Activated CD4-positive, alpha-beta T cell treated with anti-CD3 and anti-CD28 coated beads for 1 hour (primary cell): Measurements from ENCODE around the gene F8.
"Not testable (repeated sequence)": the region's sequence is repeated elsewhere in the genome, so short reads cannot be mapped to it uniquely, and the experiment has no call there.

Experiments
- DNase-seq: peaks from one replicate; pipeline ENCODE4 v3.0.0-alpha.2; 2020

F8 gene

DNA sequence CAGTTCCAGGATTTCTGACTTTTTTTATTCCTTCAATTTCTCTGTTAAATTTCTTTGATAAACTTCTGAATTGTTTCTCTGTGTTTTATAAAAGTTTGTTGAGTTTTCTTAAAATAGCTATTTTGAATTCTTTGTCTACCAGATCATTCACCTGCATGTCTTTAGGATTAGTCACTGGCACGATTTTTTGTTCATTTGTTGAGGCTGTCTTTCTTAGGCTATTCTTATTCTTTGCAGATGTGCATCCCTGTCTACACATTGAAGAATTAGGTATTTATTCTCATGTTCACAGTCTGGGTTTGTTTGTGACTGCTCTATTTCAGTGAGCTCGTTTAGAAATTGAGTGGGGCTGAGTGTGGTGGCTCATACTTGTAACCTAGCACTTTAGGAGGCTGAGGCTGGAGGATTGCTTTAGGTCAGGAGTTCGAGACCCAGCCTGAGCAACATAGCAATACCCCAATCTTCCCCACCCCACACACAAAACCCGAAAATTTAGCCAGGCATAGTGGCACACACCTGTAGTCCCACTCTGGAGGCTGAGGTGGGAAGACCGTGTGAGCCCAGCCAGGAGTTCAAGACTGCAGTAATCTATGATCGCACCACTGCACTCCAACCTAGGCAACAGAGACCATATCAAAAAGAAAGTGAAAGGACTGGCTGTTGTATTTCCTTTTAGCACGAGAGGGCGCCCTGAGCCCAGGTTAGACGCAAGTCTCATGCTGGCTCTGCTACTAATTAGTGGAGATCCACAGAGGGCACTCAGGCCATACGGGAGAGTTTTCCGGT is 42.0 kb downstream of the F8 start:
- DNase-seq = peak; percentile 58

GRCh38 chrX:154979629-154980028 is 42.9 kb downstream of the F8 start:
- DNase-seq = no peak

GRCh38 chrX:154968353-154968752 is 54.2 kb downstream of the F8 start:
- no peak for DNase-seq

GRCh38 chrX:154967603-154968002 is 54.9 kb downstream of the F8 start:
- no peak for DNase-seq

DNA sequence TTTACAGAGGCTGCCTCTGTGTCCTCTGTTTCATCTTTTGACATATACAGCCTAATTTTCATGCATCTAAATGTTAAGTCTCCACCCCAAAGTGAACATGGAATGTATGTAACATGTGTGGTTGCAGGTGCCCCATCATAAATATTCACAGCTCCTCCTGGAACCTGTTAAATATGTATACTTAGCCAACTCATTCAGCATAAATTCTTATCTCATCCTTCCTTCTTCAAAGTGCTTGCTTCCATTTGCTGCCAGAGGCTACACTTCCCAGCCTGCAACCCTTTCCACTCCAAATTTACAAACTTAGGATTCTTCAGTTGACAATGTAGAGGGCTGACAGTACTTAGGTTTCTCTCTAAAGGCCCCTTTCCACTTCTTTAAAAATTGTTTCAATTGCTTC is 60.6 kb downstream of the F8 start:
- DNase-seq = no peak

DNA sequence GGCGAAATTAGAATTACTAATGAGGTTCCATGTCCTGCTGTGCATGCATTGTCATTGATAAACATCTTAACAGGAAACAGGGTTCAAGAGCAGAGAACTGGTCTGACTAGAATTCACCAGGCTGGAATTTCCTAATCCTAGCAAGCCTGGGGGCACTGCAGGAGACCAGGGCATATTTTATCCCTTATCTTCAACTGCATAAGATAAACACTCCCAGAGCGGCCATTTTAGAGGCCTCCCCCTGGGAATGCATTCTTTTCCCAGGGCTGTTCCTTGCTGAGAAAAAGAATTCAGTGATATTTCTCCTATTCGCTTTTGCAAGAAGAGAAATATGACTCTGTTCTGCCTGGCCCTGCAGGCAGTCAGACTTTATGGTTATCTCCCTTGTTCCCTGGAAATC is 66.7 kb downstream of the F8 start:
- DNase-seq = not testable (repeated sequence)

GRCh38 chrX:154939265-154939664 is 83.3 kb downstream of the F8 start:
- not testable (repeated sequence) for DNase-seq

- not testable (repeated sequence) for DNase-seq
Observed at GRCh38 chrX:154924771-154925170, 97.8 kb downstream of the F8 start.

DNA sequence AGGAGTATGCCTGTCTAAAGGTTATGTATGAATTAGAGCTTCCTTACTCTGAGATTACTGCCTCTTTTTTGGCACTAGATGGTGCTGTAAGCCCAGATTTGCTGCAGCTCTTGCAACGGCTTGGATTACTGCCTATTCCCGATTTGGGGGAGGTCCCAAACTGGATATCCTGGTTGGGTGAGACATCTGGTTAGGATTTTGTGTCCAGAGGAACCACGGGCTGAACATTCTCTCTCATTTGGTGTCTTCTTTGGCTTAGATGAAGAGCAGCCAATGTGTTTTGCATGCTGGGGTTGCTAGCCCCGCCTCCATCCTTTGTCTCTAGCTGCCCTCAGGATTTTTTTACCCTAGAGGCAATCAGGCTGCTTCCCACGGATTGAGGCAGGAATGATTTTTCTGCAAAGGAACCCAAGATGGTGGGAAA is 104.5 kb downstream of the F8 start:
- DNase-seq = peak; percentile 7

DNA sequence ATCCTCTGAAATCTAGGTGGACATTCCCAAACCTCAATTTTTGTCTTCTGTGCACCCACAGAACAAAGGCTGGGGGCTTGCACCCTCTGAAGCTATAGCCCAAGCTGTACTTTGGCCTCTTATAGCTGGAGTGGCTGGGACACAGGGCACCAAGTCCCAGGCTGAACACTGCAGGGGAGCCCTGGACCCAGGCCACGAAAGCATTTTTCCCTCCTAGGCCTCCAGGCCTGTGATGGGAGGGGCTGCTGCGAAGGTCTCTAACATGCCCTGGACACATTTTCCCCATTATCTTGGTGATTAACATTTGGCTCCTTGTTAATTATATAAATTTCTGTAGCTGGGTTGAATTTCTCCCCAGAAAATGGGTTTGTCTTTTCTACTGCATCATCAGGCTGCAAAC is 108.5 kb downstream of the F8 start:
- DNase-seq = no peak

GRCh38 chrX:154910528-154910927 is 112.0 kb downstream of the F8 start:
- DNase-seq = not testable (repeated sequence)

DNA sequence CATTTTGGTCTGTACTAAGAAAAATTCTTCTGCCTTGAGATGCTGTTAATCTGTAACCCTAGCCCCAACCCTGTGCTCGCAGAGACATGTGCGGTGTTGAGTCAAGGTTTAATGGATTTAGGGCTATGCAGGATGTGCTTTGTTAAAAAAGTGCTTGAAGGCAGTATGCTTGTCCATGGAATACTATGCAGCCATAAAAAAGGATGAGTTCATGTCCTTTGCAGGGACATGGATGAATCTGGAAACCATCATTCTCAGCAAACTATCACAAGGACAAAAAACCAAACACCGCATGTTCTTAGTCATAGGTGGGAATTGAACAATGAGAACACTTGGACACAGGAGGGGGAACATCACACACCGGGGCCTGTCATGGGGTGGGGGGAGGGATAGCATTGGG is 112.5 kb downstream of the F8 start:
- DNase-seq = not testable (repeated sequence)

- no peak for DNase-seq
Observed at GRCh38 chrX:154908821-154909220, 113.7 kb downstream of the F8 start.

GRCh38 chrX:154902408-154902807 is 120.1 kb downstream of the F8 start:
- DNase-seq = no peak

GRCh38 chrX:154900323-154900722 is 122.2 kb downstream of the F8 start:
- DNase-seq = no peak

- DNase-seq = no peak
Observed at GRCh38 chrX:154892296-154892695, 130.2 kb downstream of the F8 start.

DNA sequence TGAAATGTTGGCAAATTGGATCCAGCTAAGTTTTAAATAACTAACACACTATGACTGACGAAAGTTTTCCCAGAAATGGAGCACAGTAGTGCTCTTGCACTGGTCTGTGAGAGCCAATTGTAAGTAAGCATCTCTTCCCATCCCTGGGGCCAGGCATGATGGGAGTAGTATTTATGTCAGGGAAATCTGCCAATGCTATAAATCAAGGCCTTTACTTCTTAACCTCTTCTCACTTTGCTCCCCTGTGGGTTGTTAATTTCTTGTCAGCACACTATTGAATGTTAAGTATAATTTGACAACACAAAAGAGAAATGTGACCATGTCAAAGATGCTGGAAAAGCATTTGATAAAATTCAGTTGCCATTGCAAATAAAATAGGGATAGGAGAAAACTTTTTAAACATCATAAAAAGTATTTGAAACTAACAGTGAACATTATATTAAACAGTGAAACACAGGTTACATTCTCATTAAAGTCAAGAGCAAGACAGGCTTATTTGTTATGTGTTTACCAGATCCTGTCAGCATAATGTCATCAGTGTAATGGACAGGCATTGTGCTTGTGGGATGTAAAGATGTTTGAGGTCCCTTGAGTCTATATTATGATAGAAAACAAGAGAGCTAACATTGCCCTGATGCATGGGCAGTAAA is 131.4 kb downstream of the F8 start:
- no peak for DNase-seq

GRCh38 chrX:154886789-154887221 is 135.7 kb downstream of the F8 start:
- not testable (repeated sequence) for DNase-seq

DNA sequence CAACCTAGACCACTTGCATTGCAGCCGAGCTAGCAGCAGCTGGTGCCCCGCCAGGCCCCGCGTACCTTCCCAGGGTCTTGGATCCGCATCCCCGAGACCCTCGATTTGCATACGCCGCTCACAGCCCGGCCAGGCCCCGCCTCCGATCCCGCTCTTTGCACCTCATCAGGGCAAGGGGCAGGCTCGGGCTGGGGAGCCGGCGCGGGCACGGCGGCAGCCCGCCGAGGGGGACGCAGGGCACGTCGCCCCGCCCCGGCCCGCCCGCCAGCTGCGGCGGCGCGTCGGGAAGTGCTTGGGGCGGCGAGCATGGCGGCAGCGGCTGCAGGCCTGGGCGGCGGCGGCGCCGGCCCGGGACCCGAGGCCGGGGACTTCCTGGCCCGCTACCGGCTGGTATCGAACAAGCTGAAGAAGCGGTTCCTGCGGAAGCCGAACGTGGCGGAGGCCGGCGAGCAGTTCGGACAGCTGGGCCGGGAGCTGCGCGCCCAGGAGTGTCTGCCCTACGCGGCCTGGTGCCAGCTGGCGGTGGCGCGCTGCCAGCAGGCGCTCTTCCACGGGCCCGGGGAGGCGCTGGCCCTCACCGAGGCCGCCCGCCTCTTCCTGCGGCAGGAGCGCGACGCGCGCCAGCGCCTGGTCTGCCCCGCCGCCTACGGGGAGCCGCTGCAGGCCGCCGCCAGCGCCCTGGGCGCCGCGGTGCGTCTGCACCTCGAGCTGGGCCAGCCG is 136.3 kb downstream of the F8 start, which contains the start of gene F8A1:
Gene F8A1, plus strand, starts transcription at position 287 of the 720 bp plus-strand sequence. Its CDS starts 20 bp downstream, at position 307.
- DNase-seq = peak; percentile 8

- DNase-seq = not testable (repeated sequence)
Observed at GRCh38 chrX:154885549-154885948, 137.0 kb downstream of the F8 start.

GRCh38 chrX:154885057-154885456 is 137.5 kb downstream of the F8 start:
- DNase-seq = not testable (repeated sequence)

GRCh38 chrX:154884069-154884468 is 138.5 kb downstream of the F8 start:
- DNase-seq = not testable (repeated sequence)

DNA sequence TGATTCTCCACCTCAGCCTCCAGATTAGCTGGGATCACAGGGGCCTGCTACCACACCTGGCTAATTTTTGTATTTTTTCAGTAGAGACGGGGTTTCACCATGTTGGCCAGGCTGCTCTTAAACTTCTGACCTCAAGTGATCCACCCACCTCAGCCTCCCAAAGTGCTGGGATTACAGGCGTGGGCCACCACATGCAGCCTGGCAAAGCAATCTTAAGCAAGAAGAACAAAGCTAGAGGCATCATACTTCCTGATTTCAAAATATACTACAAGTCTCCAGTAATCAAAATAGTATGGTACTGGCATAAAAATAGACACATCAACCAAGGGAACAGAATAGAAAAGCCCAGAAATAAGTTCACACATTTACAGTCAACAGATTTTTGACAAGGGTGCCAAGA is 149.2 kb downstream of the F8 start:
- no peak for DNase-seq

DNA sequence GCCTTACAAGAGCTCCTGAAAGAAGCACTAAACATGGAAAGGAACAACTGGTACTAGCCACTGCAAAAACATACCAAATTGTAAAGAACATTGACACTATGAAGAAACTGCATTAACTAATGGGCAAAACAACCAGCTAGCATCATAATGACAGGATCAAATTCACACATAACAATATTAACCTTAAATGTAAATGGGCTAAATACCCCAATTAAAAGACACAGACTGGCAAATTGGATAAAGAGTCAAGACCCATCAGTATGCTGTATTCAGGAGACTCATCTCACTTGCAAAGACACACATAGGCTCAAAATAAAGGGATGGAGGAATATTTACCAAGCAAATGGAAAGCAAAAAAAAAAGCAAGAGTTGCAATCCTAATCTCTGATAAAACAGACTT is 154.0 kb downstream of the F8 start:
- DNase-seq = not testable (repeated sequence)
